PC-3 (cell line): ENCODE results near the gene RCAN1.

ENCODE experiments used
- CTCF ChIP-seq: fragments of 300-600 bp; sonication (generic); conservative IDR thresholded peaks from 2 replicates; pipeline ENCODE4 v1.5.1; 2017; ENCODE audit warnings: antibody characterized with exemption, low read depth, mild to moderate bottlenecking, low read length
- EZH2 ChIP-seq: fragments of 300-600 bp; sonication (generic); IDR thresholded peaks from one replicate; pipeline ENCODE4 v1.6.1; 2017; ENCODE audit warnings: antibody characterized with exemption, mild to moderate bottlenecking, low read length; ENCODE audit not compliant: unreplicated experiment
- EZH2phosphoT487 ChIP-seq: fragments of 300-600 bp; sonication (generic); IDR thresholded peaks from 2 replicates; pipeline ENCODE4 v1.6.1; 2018; ENCODE audit warnings: mild to moderate bottlenecking, antibody characterized with exemption, low read length, borderline replicate concordance

- TF ChIP-seq CTCF, result no peak
- TF ChIP-seq EZH2, result no peak
- no peak for TF ChIP-seq EZH2phosphoT487
These were observed 61.6 kb downstream of the RCAN1 start for GRCh38 chr21:34553151-34553952.
